Testis (tissue), 2 donors: ENCODE data around the gene MAP2K7.

ENCODE experiments used
- CTCF ChIP-seq, 3 experiments: fragments of 450-650 bp in 2 of 3; fragments of 200-600 bp in 1 of 3; sonication (generic) in 1 of 3; IDR thresholded peaks; one replicate each; pipeline ENCODE4 v1.5.1; 2016 to 2019; ENCODE audit warnings: antibody characterized with exemption in 3 of 3, mild to moderate bottlenecking in 2 of 3, moderate library complexity in 1 of 3
- POLR2A ChIP-seq: fragments of 450-650 bp; IDR thresholded peaks from one replicate; pipeline ENCODE4 v1.6.1; 2017; ENCODE audit warnings: antibody characterized with exemption, mild to moderate bottlenecking, moderate library complexity

DNA sequence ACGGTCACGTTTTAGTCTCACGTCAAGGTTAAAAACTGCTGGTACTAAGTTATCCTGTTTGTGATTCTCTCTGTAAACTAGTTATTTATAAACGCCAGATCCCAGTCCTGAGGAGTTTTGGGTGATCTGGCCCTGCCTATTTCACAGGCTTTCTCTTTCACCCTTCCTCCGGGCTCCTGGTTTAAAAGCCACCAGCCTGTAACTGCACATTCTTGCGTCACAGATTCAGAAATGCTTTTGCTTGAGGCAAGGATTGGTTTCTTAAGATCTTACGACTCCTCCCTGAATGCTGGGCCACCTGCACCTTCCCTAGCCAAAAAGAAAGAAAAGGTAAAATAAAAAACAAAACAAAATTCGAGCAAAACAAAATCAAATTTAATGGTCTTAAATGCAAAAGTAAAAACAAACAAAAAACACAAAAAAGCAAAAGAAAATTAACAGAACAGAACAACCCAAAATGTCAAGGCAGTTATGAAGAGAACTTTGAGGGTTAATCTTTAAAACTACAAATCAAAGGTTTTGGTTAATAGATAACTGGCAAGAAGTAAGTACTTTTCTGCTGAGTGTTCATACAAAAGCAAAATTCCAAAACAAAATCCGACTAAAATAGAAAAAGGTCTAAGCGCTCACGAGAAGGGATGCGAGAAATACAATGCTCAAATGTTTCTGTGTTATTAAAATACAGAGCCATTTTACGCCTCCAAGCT lies 58.4 kb downstream of the MAP2K7 start:
- TF ChIP-seq CTCF (IDR thresholded peaks at IDR 0.05) (no peak), POLR2A (no peak)
